GM13977 (cell line): Measurements from ENCODE around the gene LFNG.

Experiments used
- DNase-seq: peaks from one replicate; pipeline ENCODE4 v3.0.0; 2012; ENCODE audit warnings: low spot score
- CTCF ChIP-seq: IDR thresholded peaks from 2 replicates; pipeline ENCODE4 v1.5.1; 2012; ENCODE audit warnings: mild to moderate bottlenecking, control low read depth; ENCODE audit not compliant: insufficient read depth; ENCODE audit errors: extremely low read depth, missing control alignments
- in situ Hi-C: fragments of 300-500 bp; cut with MboI; formaldehyde crosslinking; loops from one replicate; pipeline ENCODE4 v1.12.0; 2022; ENCODE audit warnings: low sequenced_read_pairs, low pct_unique_long_range_greater_than_20kb, mixed read lengths, inconsistent platforms; ENCODE audit not compliant: unreplicated experiment

The LFNG gene

GRCh38 chr7:2496375-2496774, 23.2 kb upstream of the LFNG start:
- in situ Hi-C loops = no loop called here
- DNase-seq = no peak
- TF ChIP-seq CTCF = no peak

GRCh38 chr7:2497065-2497464, 22.5 kb upstream of the LFNG start:
- in situ Hi-C loops = no loop called here
- no peak for TF ChIP-seq CTCF
- no peak for DNase-seq

- TF ChIP-seq CTCF = no peak
- in situ Hi-C loops = no loop called here
- no peak for DNase-seq
These were observed 21.9 kb upstream of the LFNG start for GRCh38 chr7:2497500-2498336.

GRCh38 chr7:2498708-2499107, 20.9 kb upstream of the LFNG start:
- DNase-seq = no peak
- in situ Hi-C loops = no loop called here
- TF ChIP-seq CTCF = no peak

- DNase-seq = no peak
- no peak for TF ChIP-seq CTCF
- in situ Hi-C loops = no loop called here
These were observed 20.4 kb upstream of the LFNG start for GRCh38 chr7:2499181-2499580.

- TF ChIP-seq CTCF = no peak
- in situ Hi-C loops = no loop called here
- no peak for DNase-seq
These were observed 19.7 kb upstream of the LFNG start for GRCh38 chr7:2499719-2500430.
